ENCODE results near the gene ZNF460.
"Not testable (repeated sequence)": the region's sequence is repeated elsewhere in the genome, so short reads cannot be mapped to it uniquely, and the experiment has no call there.

The ZNF460 gene

DNA sequence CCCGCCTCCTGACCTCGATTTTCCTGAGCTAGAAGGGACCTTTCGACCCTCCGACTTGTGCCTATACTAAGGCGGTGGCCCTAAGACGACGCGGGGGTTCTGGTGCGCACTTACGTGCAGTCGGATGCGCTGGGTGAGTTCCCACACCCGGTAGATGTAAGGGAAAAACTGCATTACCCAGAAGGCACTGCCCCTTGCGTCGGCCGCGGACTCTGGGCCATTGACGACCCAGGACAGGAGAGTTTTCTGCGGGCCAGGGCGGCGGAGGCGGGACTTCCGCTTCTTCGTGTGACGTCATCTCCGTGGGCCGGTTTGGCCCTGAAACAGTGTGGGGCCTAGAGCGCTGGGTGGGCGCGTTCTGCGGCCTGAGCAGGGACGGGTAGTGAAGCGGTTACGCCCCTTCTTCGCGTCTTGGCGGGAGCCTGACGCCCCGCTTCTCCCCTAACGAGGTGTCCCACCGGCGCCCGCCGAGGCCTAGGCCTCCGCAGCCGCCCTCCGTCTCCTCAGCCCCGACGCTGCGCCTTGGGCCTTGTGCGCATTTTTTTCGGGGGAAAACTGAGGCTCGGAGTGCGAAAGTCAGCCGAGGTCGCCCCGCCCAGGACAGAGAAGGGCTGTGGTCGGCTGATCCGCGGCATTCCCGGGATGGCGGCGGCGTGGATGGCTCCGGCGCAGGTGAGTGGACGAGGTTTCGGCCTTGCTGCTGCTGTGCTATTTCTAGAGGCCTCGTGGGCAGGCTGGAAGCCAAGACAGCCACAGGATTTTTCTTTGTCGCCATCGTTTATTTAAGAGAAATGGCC, at the start of gene ZNF460:
Gene ZNF460, plus strand, starts transcription at position 321 of the 797 bp plus-strand sequence. Its CDS starts 322 bp downstream, at position 643.
- peak; percentile 99 for DNase-seq

- no peak for DNase-seq
Measured at GRCh38 chr19:57231686-57232085, 48.6 kb upstream of the ZNF460 start.

- no peak for DNase-seq
Measured at GRCh38 chr19:57233207-57233606, 47.1 kb upstream of the ZNF460 start.

- no peak for DNase-seq
Measured at GRCh38 chr19:57239982-57240310, 40.3 kb upstream of the ZNF460 start.

- peak; percentile 97 for DNase-seq
Measured at GRCh38 chr19:57240311-57241090, 39.8 kb upstream of the ZNF460 start, which contains the start of gene ZNF805. TSS of gene ZNF805 (plus strand) at chr19:57240632. CDS start at chr19:57240892, 260 bp downstream.

GRCh38 chr19:57241176-57241575, 39.1 kb upstream of the ZNF460 start:
- DNase-seq = no peak

GRCh38 chr19:57242821-57243220, 37.5 kb upstream of the ZNF460 start:
- DNase-seq = no peak

- no peak for DNase-seq
Measured at GRCh38 chr19:57244513-57244912, 35.8 kb upstream of the ZNF460 start.

GRCh38 chr19:57245066-57245465, 35.2 kb upstream of the ZNF460 start:
- no peak for DNase-seq

DNA sequence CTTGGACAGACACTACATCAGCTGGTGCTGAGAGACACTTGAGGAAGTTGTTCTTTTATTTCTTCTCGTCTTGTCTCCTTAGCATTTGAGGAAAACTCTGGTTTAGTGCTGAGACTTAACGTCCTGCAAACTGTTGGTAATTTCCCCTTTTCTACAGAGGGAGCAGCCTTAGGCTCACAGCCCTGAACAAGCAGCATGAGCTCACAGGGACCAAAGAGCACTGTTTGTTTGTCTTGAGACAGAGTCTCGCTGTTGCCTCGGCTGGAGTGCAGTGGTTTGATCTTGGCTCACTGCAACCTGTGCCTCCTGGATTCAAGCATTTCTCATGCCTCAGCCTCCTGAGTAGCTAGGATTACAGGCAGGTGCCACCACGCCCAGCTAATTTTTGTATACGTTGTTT, 34.3 kb upstream of the ZNF460 start:
- no peak for DNase-seq

- no peak for DNase-seq
Measured at GRCh38 chr19:57248646-57249045, 31.6 kb upstream of the ZNF460 start.

DNA sequence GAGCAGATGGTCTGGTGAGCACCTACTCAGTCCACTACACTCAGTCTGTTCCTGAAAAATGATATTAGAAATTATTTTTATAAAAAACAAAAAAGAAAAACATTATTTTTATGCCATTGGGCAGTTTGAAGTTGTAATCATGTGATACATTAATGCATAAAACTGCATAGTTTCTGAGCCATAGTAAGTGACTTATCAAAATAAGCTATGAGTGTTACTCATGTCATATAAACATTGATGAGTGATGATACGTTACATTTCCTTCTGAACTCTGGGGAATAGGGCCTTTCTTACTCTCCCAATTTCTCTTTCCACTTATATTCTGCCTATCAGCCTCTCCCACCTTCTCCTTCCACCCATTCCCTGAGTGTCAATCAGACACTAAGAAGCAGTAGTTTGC, 31.0 kb upstream of the ZNF460 start:
- DNase-seq = no peak

DNA sequence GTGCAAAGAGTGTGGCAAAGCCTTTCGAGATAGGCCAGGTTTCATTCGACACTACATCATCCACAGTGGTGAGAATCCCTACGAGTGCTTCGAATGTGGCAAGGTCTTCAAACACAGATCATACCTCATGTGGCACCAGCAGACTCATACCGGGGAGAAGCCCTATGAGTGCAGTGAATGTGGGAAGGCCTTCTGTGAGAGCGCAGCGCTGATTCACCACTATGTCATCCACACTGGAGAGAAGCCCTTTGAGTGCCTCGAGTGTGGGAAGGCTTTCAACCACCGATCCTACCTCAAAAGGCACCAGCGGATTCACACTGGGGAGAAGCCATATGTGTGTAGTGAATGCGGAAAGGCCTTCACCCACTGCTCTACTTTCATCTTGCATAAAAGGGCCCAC, 26.5 kb upstream of the ZNF460 start:
- not testable (repeated sequence) for DNase-seq

GRCh38 chr19:57262044-57262443, 18.2 kb upstream of the ZNF460 start:
- DNase-seq = no peak

- no peak for DNase-seq
Measured at GRCh38 chr19:57263244-57263741, 17.0 kb upstream of the ZNF460 start.

GRCh38 chr19:57267291-57267690, 13.0 kb upstream of the ZNF460 start:
- no peak for DNase-seq

- no peak for DNase-seq
Measured at GRCh38 chr19:57269515-57270250, 10.6 kb upstream of the ZNF460 start.

DNA sequence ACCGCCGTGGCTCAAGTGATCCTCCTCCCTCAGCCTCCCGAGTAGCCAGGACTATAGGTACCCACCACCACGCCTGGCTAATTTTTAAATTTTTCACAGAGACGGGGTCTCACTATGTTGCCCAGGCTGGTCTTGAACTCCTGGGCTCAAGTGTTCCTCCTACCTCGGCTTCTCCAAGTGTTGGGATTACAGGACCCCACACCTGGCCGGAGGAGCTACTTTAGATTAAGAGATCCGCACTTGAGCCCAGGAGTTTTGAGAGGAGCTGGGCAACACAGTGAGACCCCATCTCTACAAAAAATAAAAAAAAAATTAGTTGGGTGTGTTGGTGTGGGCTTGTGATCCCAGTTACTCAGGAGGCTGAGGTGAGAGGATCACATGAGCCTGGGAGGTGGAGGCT, 9.0 kb upstream of the ZNF460 start:
- DNase-seq = no peak

DNA sequence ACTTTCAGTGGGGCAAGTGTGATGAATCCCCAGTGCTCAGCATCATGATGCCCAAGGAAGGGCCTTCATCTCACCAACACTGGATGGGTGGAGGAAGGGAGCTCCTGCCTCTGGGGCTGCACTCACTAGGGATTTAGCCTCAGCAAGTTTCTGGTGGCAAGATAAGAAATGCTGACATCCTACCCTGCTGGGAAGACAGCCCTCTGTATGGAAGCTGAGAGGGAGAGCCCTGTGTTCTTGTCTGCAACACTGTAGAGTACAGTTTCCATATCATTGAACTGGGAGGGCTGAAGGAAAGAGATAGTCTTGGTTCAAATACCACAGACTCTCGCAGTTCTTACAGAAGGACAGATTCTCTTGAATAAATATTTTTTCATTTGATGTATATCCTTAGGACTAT, 7.3 kb upstream of the ZNF460 start:
- DNase-seq = no peak

- no peak for DNase-seq
Measured at GRCh38 chr19:57276430-57276829, 3.9 kb upstream of the ZNF460 start.

DNA sequence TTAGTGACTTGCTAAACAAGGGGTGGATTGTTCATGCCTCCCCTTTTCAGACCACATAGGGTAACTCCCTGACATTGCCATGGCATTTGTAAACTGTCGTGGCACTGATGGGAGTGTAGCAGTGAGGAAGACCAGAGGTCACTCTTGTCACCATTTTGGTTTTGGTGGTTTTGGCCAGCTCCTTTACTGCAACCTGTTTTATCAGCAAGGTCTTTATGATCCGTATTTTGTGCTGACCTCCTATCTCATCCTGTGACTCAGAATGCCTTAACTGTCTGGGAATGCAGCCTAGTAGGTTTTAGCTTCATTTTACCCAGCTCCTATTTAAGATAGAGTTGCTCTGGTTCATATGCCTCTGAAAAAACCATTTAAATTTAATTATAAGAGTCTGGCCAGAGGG, 1.8 kb upstream of the ZNF460 start:
- not testable (repeated sequence) for DNase-seq

GRCh38 chr19:57279418-57280164, 694 bp upstream of the ZNF460 start:
- peak; percentile 97 for DNase-seq

Data from right hindlimb (tissue), 1 donor.